ENCODE results near the gene AP4M1. TPM values are rescaled to one million over a fixed set of nuclear protein-coding genes. Genes with fewer than 3 reads are reported as not detected.

AP4M1 gene
- total RNA-seq, 1 experiment from 2014 or later: 17.9 TPM

DNA sequence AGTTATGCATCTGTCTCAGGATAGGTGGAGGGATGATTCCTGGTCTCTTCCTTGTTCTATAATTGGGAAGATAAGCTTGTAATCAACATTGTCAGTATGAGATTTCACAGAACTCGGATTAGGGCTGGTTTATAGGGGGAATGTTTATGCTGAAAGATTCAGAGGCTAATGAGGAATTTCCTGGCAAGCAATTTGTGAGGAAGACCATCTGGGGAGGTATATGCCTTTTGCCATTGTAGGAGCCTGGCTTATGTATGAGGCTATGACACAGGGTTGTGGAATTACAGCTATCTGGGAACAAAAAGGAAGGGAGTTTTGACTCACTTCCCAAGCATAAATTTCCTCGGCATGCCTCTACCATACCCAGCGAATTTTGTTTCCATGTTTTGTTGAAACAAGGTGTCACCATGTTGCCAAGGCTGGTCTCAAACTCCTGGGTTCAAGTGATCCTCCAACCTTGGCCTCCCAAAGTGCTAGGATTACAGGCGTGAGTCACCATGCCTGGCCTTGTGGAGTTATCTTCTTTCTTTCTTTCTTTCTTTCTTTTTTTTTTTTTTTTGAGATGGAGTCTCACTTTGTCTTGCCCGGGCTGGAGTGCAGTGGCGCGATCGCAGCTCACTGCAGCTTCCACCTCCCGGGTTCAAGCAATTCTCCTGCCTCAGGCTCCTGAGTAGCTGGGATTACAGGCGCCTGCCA is 14.2 kb upstream of the AP4M1 start:
- CTCF ChIA-PET: no interaction called here
- POLR2A ChIA-PET (ENCODE audit: unreplicated experiment): interaction anchor here (0.7 kb wide), 1 partner anchor 341 kb away, joined by 10 read pairs; the partner anchor contains the start of gene ZCWPW1
- no peak overlapping the region for H3K9ac ChIP-seq (ENCODE audit: low read length)
- no peaks in the 10 kb centered on the region for H3K9me3 ChIP-seq (ENCODE audit: low read length)
- H3K36me3 ChIP-seq (ENCODE audit: low read depth, low read length): peaks cover 9% of the 10 kb centered on the region; the same call in 1 of the 2 replicates
- intact Hi-C loops (cut with micrococcal nuclease): no loop called here
- no TSS peak for BruUV-seq (replicated peaks)
- H4K20me1 ChIP-seq (ENCODE audit: low read length): peaks cover 3% of the 10 kb centered on the region; the same call in 1 of the 2 replicates
- DNase-seq (peak; percentile 82), ATAC-seq (peak; percentile 43)
- TF ChIP-seq EZH2 (IDR thresholded peaks at IDR 0.05; ENCODE audit: low read length, unreplicated experiment) (no peak), EZH2phosphoT487 (IDR thresholded peaks at IDR 0.05; ENCODE audit: borderline replicate concordance, low read length) (no peak)
- TF ChIP-seq, protein P1, sequence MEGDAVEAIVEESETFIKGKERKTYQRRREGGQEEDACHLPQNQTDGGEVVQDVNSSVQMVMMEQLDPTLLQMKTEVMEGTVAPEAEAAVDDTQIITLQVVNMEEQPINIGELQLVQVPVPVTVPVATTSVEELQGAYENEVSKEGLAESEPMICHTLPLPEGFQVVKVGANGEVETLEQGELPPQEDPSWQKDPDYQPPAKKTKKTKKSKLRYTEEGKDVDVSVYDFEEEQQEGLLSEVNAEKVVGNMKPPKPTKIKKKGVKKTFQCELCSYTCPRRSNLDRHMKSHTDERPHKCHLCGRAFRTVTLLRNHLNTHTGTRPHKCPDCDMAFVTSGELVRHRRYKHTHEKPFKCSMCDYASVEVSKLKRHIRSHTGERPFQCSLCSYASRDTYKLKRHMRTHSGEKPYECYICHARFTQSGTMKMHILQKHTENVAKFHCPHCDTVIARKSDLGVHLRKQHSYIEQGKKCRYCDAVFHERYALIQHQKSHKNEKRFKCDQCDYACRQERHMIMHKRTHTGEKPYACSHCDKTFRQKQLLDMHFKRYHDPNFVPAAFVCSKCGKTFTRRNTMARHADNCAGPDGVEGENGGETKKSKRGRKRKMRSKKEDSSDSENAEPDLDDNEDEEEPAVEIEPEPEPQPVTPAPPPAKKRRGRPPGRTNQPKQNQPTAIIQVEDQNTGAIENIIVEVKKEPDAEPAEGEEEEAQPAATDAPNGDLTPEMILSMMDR (conservative IDR thresholded peaks at IDR 0.05; ENCODE audit: low read depth, low read length): no peak
- H3K4me3 ChIP-seq (ENCODE audit: low read length): no peak overlapping the region
- no peaks in the 10 kb centered on the region for H3K27me3 ChIP-seq (ENCODE audit: low read length)
- peaks cover 22% of the 10 kb centered on the region for H3K79me2 ChIP-seq (ENCODE audit: low read length)
- no peak overlapping the region for H2AFZ ChIP-seq (ENCODE audit: low read length)
- no peaks in the 10 kb centered on the region for H3K9me2 ChIP-seq (replicated peaks; ENCODE audit: low read length)
- peak overlapping the region; percentile 9; the same call in 1 of the 2 replicates for H3K4me2 ChIP-seq (ENCODE audit: low read length)
- peaks cover 33% of the 10 kb centered on the region for H3K4me1 ChIP-seq (ENCODE audit: insufficient read depth, low read length)
- peak overlapping the region; percentile 25 for H3K27ac ChIP-seq (ENCODE audit: low read length)
- no peaks in the 10 kb centered on the region for H3F3A ChIP-seq (ENCODE audit: low read length, unreplicated experiment)

DNA sequence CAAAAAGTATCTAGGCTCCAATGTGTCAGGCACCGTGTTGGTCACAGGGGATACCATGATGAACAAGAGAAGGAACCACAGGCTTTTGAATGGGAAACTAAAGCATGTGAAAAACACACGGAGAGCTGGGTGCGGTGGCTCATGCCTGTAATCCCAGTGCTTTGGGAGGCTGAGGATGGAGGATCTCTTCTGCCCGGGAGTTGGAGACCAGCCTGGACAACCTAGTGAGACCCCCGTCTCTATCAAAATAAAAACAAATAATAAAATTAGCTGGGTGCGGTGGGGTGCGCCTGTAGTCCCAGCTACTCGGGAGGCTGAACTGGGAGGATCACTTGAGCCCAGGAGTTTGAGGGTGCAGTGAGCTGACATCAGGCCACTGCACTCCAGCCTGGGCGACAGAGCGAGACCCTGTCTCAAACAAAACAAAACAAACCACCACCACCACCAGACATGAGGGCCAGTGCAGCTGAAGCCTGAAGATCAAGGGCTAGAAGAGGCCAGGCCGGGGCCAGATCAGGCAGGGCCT is 13.3 kb upstream of the AP4M1 start:
- Histone ChIP-seq H3K9ac (ENCODE audit: low read length) (peak overlapping the region; percentile 94), H3K4me1 (ENCODE audit: insufficient read depth, low read length) (peaks cover 29% of the 10 kb centered on the region), H3K27me3 (ENCODE audit: low read length) (no peaks in the 10 kb centered on the region), H3K4me3 (ENCODE audit: low read length) (peak overlapping the region; percentile 88), H3F3A (ENCODE audit: low read length, unreplicated experiment) (no peaks in the 10 kb centered on the region), H3K27ac (ENCODE audit: low read length) (peak overlapping the region; percentile 59), H2AFZ (ENCODE audit: low read length) (peak overlapping the region; percentile 95), H3K4me2 (ENCODE audit: low read length) (peak overlapping the region; percentile 86), H3K36me3 (ENCODE audit: low read depth, low read length) (peaks cover 19% of the 10 kb centered on the region), H3K9me2 (replicated peaks; ENCODE audit: low read length) (no peaks in the 10 kb centered on the region), H3K9me3 (ENCODE audit: low read length) (no peaks in the 10 kb centered on the region), H3K79me2 (ENCODE audit: low read length) (peaks cover 22% of the 10 kb centered on the region), H4K20me1 (ENCODE audit: low read length) (peaks cover 4% of the 10 kb centered on the region; the same call in 1 of the 2 replicates)
- no TSS peak for BruUV-seq (replicated peaks)
- TF ChIP-seq EZH2 (IDR thresholded peaks at IDR 0.05; ENCODE audit: low read length, unreplicated experiment): no peak
- TF ChIP-seq, protein P1 (conservative IDR thresholded peaks at IDR 0.05; ENCODE audit: low read depth, low read length): no peak
- no peak for TF ChIP-seq EZH2phosphoT487 (IDR thresholded peaks at IDR 0.05; ENCODE audit: borderline replicate concordance, low read length)
- ChIA-PET POLR2A (ENCODE audit: unreplicated experiment) (no interaction called here), CTCF (no interaction called here)
- ATAC-seq (no peak; the same call in 1 of the 2 replicates), DNase-seq (no peak)
- intact Hi-C loops (cut with micrococcal nuclease): no loop called here

Data from PC-3 (cell line).